ENCODE measurements around the gene PUDP. TPM values are rescaled to one million over a fixed set of nuclear protein-coding genes. Genes with fewer than 3 reads are reported as not detected.
"Not testable (repeated sequence)": the region's sequence is repeated elsewhere in the genome, so short reads cannot be mapped to it uniquely, and the experiment has no call there.

The PUDP gene
- total RNA-seq, 1 donor from 2014 or later, result 14.7 TPM

DNA sequence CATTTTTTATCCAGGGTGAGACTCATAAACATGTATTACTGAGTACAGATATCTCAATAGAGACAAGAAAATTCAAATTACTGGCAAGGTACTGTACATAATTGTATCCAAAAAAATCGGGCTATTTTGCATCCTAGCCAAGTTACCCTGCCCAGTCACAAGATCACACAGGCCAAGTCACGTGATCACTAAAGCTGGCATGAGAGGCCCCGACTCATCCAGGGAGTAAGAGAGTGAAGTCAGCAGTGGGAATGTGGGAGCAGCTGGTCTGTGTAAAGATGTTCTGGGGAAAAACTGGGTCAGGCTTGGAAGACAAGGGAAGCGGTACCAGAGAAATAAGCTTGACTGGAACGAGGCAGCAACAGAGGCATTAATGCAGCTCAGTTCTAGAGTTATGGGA is 119.7 kb downstream of the PUDP start:
- TF ChIP-seq, protein P1, sequence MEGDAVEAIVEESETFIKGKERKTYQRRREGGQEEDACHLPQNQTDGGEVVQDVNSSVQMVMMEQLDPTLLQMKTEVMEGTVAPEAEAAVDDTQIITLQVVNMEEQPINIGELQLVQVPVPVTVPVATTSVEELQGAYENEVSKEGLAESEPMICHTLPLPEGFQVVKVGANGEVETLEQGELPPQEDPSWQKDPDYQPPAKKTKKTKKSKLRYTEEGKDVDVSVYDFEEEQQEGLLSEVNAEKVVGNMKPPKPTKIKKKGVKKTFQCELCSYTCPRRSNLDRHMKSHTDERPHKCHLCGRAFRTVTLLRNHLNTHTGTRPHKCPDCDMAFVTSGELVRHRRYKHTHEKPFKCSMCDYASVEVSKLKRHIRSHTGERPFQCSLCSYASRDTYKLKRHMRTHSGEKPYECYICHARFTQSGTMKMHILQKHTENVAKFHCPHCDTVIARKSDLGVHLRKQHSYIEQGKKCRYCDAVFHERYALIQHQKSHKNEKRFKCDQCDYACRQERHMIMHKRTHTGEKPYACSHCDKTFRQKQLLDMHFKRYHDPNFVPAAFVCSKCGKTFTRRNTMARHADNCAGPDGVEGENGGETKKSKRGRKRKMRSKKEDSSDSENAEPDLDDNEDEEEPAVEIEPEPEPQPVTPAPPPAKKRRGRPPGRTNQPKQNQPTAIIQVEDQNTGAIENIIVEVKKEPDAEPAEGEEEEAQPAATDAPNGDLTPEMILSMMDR (IDR thresholded peaks at IDR 0.05), result no peak
- H3K36me3 Mint-ChIP-seq (ENCODE audit: low read depth), result no peaks in the 10 kb centered on the region
- DNase-seq (ENCODE audit: low spot score), result no peak

DNA sequence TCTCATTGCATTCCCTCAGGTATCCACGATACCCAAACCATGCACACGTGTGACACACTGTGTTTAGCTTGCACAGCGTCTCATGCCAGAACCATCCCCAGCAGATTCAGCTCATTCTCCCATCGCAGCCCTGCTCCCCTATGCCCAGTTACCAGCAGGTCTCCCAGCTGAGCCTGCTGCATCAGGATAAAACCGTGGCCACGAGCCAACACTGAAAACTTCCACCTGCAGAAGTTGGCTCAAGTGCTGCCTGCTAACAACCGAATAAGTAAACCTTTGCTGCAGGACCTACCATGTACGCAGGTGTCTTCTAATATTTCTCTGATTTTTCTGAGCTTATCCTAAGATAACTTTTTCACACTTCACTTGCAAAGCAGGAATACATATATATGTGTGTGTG is 120.9 kb downstream of the PUDP start:
- H3K4me3 Mint-ChIP-seq (ENCODE audit: unreplicated experiment), result no peak overlapping the region
- no peaks in the 10 kb centered on the region for H3K27me3 Mint-ChIP-seq (ENCODE audit: low read depth)
- TF ChIP-seq, protein P1 (IDR thresholded peaks at IDR 0.05), result no peak
- DNase-seq (ENCODE audit: low spot score), result no peak
- no peaks in the 10 kb centered on the region for H3K36me3 Mint-ChIP-seq (ENCODE audit: low read depth)
- H3K9me3 Mint-ChIP-seq (ENCODE audit: low read depth), result no peaks in the 10 kb centered on the region
- H3K4me1 Mint-ChIP-seq (ENCODE audit: low read depth), result no peaks in the 10 kb centered on the region
- H3K27ac Mint-ChIP-seq (ENCODE audit: unreplicated experiment), result no peak overlapping the region

More for the DNA sequence above, 119.7 kb downstream of the PUDP start:
- no peaks in the 10 kb centered on the region for H3K4me1 Mint-ChIP-seq (ENCODE audit: low read depth)
- no peaks in the 10 kb centered on the region for H3K27me3 Mint-ChIP-seq (ENCODE audit: low read depth)
- no peak overlapping the region for H3K27ac Mint-ChIP-seq (ENCODE audit: unreplicated experiment)
- H3K4me3 Mint-ChIP-seq (ENCODE audit: unreplicated experiment), result no peak overlapping the region
- H3K9me3 Mint-ChIP-seq (ENCODE audit: low read depth), result no peaks in the 10 kb centered on the region

DNA sequence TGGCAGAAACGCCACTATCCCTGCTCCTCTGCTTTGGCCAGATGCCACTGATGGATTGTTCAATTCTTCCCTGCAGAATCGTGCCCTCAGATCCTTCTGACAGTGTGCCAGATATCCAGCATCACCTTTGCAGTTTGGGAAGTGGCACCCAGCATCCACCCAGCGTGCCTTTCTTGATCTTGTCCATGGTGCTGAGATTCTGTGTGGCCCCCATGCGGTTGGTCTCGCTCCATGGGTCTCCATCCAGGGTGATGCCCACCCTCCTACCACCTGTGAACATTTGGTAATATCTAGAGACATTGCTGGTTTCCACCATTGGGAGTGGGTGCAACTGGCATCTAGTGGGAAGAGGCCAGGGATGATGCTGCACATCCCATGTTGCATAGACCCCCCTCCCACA is 121.6 kb downstream of the PUDP start:
- not testable (repeated sequence) for H3K9me3 Mint-ChIP-seq (ENCODE audit: low read depth); DNase-seq (ENCODE audit: low spot score); H3K36me3 Mint-ChIP-seq (ENCODE audit: low read depth); H3K27ac Mint-ChIP-seq (ENCODE audit: unreplicated experiment); H3K4me3 Mint-ChIP-seq (ENCODE audit: unreplicated experiment); H3K27me3 Mint-ChIP-seq (ENCODE audit: low read depth); H3K4me1 Mint-ChIP-seq (ENCODE audit: low read depth)

DNA sequence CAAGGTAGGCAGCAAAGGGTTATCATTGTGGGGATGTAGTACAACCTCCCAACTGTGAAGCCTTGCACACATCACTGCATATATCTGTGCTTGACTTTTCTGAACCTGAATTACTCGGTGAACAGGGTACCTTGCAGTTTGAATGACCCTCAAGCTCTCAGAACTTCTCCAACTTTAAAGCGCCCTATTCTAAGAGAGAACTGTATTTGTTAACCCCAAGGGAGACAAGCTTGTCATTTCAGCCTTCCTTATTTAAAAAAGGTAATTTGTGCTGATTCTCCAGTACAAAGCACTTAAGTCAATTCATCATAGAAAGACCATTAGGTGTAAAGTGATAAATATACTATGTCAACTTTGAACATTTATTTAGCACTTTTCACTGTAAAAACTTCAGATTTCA is 122.5 kb downstream of the PUDP start:
- Mint-ChIP-seq H3K27ac (ENCODE audit: unreplicated experiment) (no peak overlapping the region), H3K4me1 (ENCODE audit: low read depth) (no peaks in the 10 kb centered on the region), H3K9me3 (ENCODE audit: low read depth) (no peaks in the 10 kb centered on the region), H3K36me3 (ENCODE audit: low read depth) (no peaks in the 10 kb centered on the region), H3K27me3 (ENCODE audit: low read depth) (no peaks in the 10 kb centered on the region), H3K4me3 (ENCODE audit: unreplicated experiment) (no peak overlapping the region)
- TF ChIP-seq, protein P1 (IDR thresholded peaks at IDR 0.05), result no peak
- no peak for DNase-seq (ENCODE audit: low spot score)

DNA sequence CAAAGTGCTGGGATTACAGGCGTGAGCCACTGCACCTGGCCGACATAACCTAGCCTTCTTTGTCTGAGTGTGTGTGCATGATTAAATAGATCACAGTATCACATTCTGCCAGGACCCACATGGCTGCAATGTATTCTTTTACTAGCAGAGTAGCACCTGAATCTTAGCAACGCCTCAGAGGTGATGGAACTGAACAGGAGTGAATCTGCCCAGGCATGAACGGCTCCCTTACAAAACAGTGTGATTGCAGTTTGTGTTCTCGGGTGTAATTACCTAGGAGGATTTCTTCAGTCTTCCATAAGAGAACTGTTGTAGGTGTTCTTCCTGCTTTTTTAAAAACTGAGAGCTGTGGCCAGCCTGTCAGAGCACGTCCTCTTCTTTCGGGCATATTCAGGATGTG is 123.1 kb downstream of the PUDP start:
- no peak for DNase-seq (ENCODE audit: low spot score)
- H3K4me3 Mint-ChIP-seq (ENCODE audit: unreplicated experiment), result no peak overlapping the region
- H3K36me3 Mint-ChIP-seq (ENCODE audit: low read depth), result no peaks in the 10 kb centered on the region
- no peaks in the 10 kb centered on the region for H3K4me1 Mint-ChIP-seq (ENCODE audit: low read depth)
- H3K27me3 Mint-ChIP-seq (ENCODE audit: low read depth), result no peaks in the 10 kb centered on the region
- TF ChIP-seq, protein P1 (IDR thresholded peaks at IDR 0.05), result no peak
- no peaks in the 10 kb centered on the region for H3K9me3 Mint-ChIP-seq (ENCODE audit: low read depth)
- no peak overlapping the region for H3K27ac Mint-ChIP-seq (ENCODE audit: unreplicated experiment)

DNA sequence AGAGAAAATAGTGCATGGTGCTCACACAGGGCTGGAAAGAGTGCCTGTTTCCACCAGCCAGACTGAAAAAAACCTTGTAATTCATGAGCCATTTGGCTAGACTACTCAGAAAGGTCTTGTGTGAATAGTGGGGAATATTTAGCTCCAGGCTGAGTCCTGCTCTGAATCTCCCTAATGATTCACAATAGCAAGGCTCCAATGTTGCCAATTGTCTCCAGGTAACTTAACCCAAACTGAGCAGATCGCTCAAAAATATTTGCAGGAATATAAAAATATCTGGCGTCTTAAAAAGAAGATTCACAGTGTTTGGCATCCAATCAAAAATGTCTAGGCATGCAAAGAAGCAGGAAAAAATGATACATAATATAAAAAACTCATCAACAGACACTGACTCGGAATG is 125.0 kb downstream of the PUDP start:
- H3K27ac Mint-ChIP-seq (ENCODE audit: unreplicated experiment); H3K27me3 Mint-ChIP-seq (ENCODE audit: low read depth); H3K4me3 Mint-ChIP-seq (ENCODE audit: unreplicated experiment); H3K4me1 Mint-ChIP-seq (ENCODE audit: low read depth); H3K9me3 Mint-ChIP-seq (ENCODE audit: low read depth); H3K36me3 Mint-ChIP-seq (ENCODE audit: low read depth); DNase-seq (ENCODE audit: low spot score): not testable (repeated sequence)

Measured in chondrocyte (in vitro differentiated cells).